Measurements from ENCODE around the gene ZNF536. TPM values are rescaled to one million over a fixed set of nuclear protein-coding genes. Genes with fewer than 3 reads are reported as not detected.
"Not testable (repeated sequence)": the region's sequence is repeated elsewhere in the genome, so short reads cannot be mapped to it uniquely, and the experiment has no call there.

Gene ZNF536
- total RNA-seq, 1 donor from 2014 or later, result 0.75 TPM

- DNase-seq (ENCODE audit: low read depth), result no peak
Measured at GRCh38 chr19:30482956-30483355, 110.8 kb downstream of the ZNF536 start.

GRCh38 chr19:30486250-30486649, 114.1 kb downstream of the ZNF536 start:
- DNase-seq (ENCODE audit: low read depth), result not testable (repeated sequence)

GRCh38 chr19:30487178-30487577, 115.0 kb downstream of the ZNF536 start:
- no peak for DNase-seq (ENCODE audit: low read depth)

- DNase-seq (ENCODE audit: low read depth), result peak; percentile 1
Measured at GRCh38 chr19:30488191-30488590, 116.0 kb downstream of the ZNF536 start.

- no peak for DNase-seq (ENCODE audit: low read depth)
Measured at GRCh38 chr19:30490760-30491159, 118.6 kb downstream of the ZNF536 start.

- DNase-seq (ENCODE audit: low read depth), result no peak
Measured at GRCh38 chr19:30492586-30493270, 120.5 kb downstream of the ZNF536 start.

GRCh38 chr19:30497034-30497433, 124.8 kb downstream of the ZNF536 start:
- DNase-seq (ENCODE audit: low read depth), result no peak

- DNase-seq (ENCODE audit: low read depth), result not testable (repeated sequence)
Measured at GRCh38 chr19:30498085-30498484, 125.9 kb downstream of the ZNF536 start.

GRCh38 chr19:30498707-30499106, 126.5 kb downstream of the ZNF536 start:
- DNase-seq (ENCODE audit: low read depth), result no peak

GRCh38 chr19:30504272-30504671, 132.1 kb downstream of the ZNF536 start:
- DNase-seq (ENCODE audit: low read depth), result no peak

GRCh38 chr19:30512176-30513081, 140.2 kb downstream of the ZNF536 start:
- no peak for DNase-seq (ENCODE audit: low read depth)

- DNase-seq (ENCODE audit: low read depth), result no peak
Measured at GRCh38 chr19:30513082-30513411, 140.9 kb downstream of the ZNF536 start.

GRCh38 chr19:30516111-30516510, 143.9 kb downstream of the ZNF536 start:
- no peak for DNase-seq (ENCODE audit: low read depth)

- no peak for DNase-seq (ENCODE audit: low read depth)
Measured at GRCh38 chr19:30516531-30516930, 144.3 kb downstream of the ZNF536 start.

GRCh38 chr19:30518965-30519606, 146.9 kb downstream of the ZNF536 start:
- no peak for DNase-seq (ENCODE audit: low read depth)

GRCh38 chr19:30519607-30520205, 147.5 kb downstream of the ZNF536 start:
- no peak for DNase-seq (ENCODE audit: low read depth)

GRCh38 chr19:30520735-30521479, 148.7 kb downstream of the ZNF536 start:
- no peak for DNase-seq (ENCODE audit: low read depth)

GRCh38 chr19:30521937-30522336, 149.8 kb downstream of the ZNF536 start:
- no peak for DNase-seq (ENCODE audit: low read depth)

GRCh38 chr19:30522341-30522740, 150.2 kb downstream of the ZNF536 start:
- DNase-seq (ENCODE audit: low read depth), result no peak

GRCh38 chr19:30523791-30524190, 151.6 kb downstream of the ZNF536 start:
- no peak for DNase-seq (ENCODE audit: low read depth)

GRCh38 chr19:30525383-30525782, 153.2 kb downstream of the ZNF536 start:
- no peak for DNase-seq (ENCODE audit: low read depth)

- DNase-seq (ENCODE audit: low read depth), result no peak
Measured at GRCh38 chr19:30528919-30529318, 156.7 kb downstream of the ZNF536 start.
